Activated CD4-positive, alpha-beta memory T cell treated with anti-CD3 and anti-CD28 coated beads for 36 hours (primary cell): ENCODE data around the gene TTC7B. TPM values are rescaled to one million over a fixed set of nuclear protein-coding genes. Genes with fewer than 3 reads are reported as not detected.

Experiments used
- CTCF ChIA-PET: fragments of 350-600 bp; sonication (Branson Sonifier 250); formaldehyde crosslinking; loops from one replicate; lab custom pipeline; 2021; ENCODE audit warnings: antibody characterized with exemption, inconsistent platforms; lab: Charles Lee
- POLR2A ChIA-PET: fragments of 350-600 bp; sonication (Branson Sonifier 250); formaldehyde crosslinking; loops from one replicate; lab custom pipeline; 2021; ENCODE audit warnings: antibody characterized with exemption; lab: Charles Lee
- DNase-seq: peaks from one replicate; pipeline ENCODE4 v3.0.0-alpha.2; 2020
- H3K27ac Mint-ChIP-seq: one replicate; pipeline ENCODE4 v1.8.0; 2021; ENCODE audit warnings: mixed read lengths
- H3K27me3 Mint-ChIP-seq: one replicate; pipeline ENCODE4 v1.8.0; 2021; ENCODE audit warnings: mixed read lengths
- H3K36me3 Mint-ChIP-seq: one replicate; pipeline ENCODE4 v1.8.0; 2021; ENCODE audit warnings: mixed read lengths
- H3K4me1 Mint-ChIP-seq: one replicate; pipeline ENCODE4 v1.8.0; 2021; ENCODE audit warnings: low read depth, mixed read lengths
- H3K4me3 Mint-ChIP-seq: one replicate; pipeline ENCODE4 v1.8.0; 2021; ENCODE audit warnings: mild to moderate bottlenecking, mixed read lengths
- H3K9me3 Mint-ChIP-seq: one replicate; pipeline ENCODE4 v1.8.0; 2021; ENCODE audit warnings: mixed read lengths
- intact Hi-C: fragments of 100-400 bp; cut with micrococcal nuclease; formaldehyde crosslinking; loops from one replicate; pipeline ENCODE4 v1.15.1; 2023
- total RNA-seq, 2 experiments: library from RNA; stranded (reverse); gene quantifications; one replicate each; pipeline ENCODE4 v1.2.3, GENCODE V29; 2021

TTC7B gene
- total RNA-seq, 2 experiments from 2014 or later: 9.3 to 12.4 TPM

- Mint-ChIP-seq H3K4me3 (no peak overlapping the region), H3K27ac (no peak overlapping the region), H3K9me3 (no peaks in the 10 kb centered on the region), H3K36me3 (no peaks in the 10 kb centered on the region), H3K4me1 (peaks cover 11% of the 10 kb centered on the region), H3K27me3 (peaks cover 2% of the 10 kb centered on the region)
- intact Hi-C loops: no loop called here
- ChIA-PET CTCF (no interaction called here), POLR2A (no interaction called here)
- no peak for DNase-seq
Measured at GRCh38 chr14:90659156-90659555, 157.1 kb downstream of the TTC7B start.

GRCh38 chr14:90658541-90658967 is 157.7 kb downstream of the TTC7B start:
- DNase-seq: peak; percentile 41
- no peak overlapping the region for H3K4me3 Mint-ChIP-seq
- CTCF ChIA-PET: no interaction called here
- intact Hi-C loops: no loop called here
- H3K36me3 Mint-ChIP-seq: no peaks in the 10 kb centered on the region
- H3K27me3 Mint-ChIP-seq: peaks cover 2% of the 10 kb centered on the region
- POLR2A ChIA-PET: no interaction called here
- peaks cover 11% of the 10 kb centered on the region for H3K4me1 Mint-ChIP-seq
- no peak overlapping the region for H3K27ac Mint-ChIP-seq
- no peaks in the 10 kb centered on the region for H3K9me3 Mint-ChIP-seq

- CTCF ChIA-PET: no interaction called here
- Mint-ChIP-seq H3K9me3 (no peaks in the 10 kb centered on the region), H3K4me1 (peaks cover 11% of the 10 kb centered on the region), H3K36me3 (no peaks in the 10 kb centered on the region), H3K27me3 (peaks cover 2% of the 10 kb centered on the region), H3K4me3 (no peak overlapping the region), H3K27ac (no peak overlapping the region)
- intact Hi-C loops: no loop called here
- DNase-seq: no peak
- POLR2A ChIA-PET: interaction anchor here (0.7 kb wide), 1 partner anchor 851 kb away, joined by 3 read pairs; no protein-coding TSS in a partner anchor
Measured at GRCh38 chr14:90656973-90657372, 159.3 kb downstream of the TTC7B start.

- intact Hi-C loops: no loop called here
- DNase-seq: no peak
- CTCF ChIA-PET: no interaction called here
- H3K4me1 Mint-ChIP-seq: peaks cover 11% of the 10 kb centered on the region
- H3K27ac Mint-ChIP-seq: no peak overlapping the region
- peaks cover 2% of the 10 kb centered on the region for H3K27me3 Mint-ChIP-seq
- H3K9me3 Mint-ChIP-seq: no peaks in the 10 kb centered on the region
- H3K36me3 Mint-ChIP-seq: no peaks in the 10 kb centered on the region
- POLR2A ChIA-PET: no interaction called here
- no peak overlapping the region for H3K4me3 Mint-ChIP-seq
Measured at GRCh38 chr14:90655829-90656228, 160.4 kb downstream of the TTC7B start.

- Mint-ChIP-seq H3K9me3 (no peaks in the 10 kb centered on the region), H3K36me3 (no peaks in the 10 kb centered on the region), H3K4me1 (peaks cover 11% of the 10 kb centered on the region), H3K27me3 (peaks cover 2% of the 10 kb centered on the region), H3K27ac (no peak overlapping the region), H3K4me3 (no peak overlapping the region)
- no peak for DNase-seq
- POLR2A ChIA-PET: no interaction called here
- intact Hi-C loops: no loop called here
- CTCF ChIA-PET: interaction anchor here (0.6 kb wide), 1 partner anchor 84 kb away, joined by 3 read pairs; no protein-coding TSS in a partner anchor
Measured at GRCh38 chr14:90654831-90655276, 161.4 kb downstream of the TTC7B start.

GRCh38 chr14:90652626-90653025 is 163.6 kb downstream of the TTC7B start:
- no peaks in the 10 kb centered on the region for H3K9me3 Mint-ChIP-seq

GRCh38 chr14:90651976-90652560 is 164.2 kb downstream of the TTC7B start:
- Mint-ChIP-seq H3K36me3 (no peaks in the 10 kb centered on the region), H3K27me3 (peaks cover 2% of the 10 kb centered on the region), H3K9me3 (no peaks in the 10 kb centered on the region), H3K4me3 (no peak overlapping the region), H3K27ac (no peak overlapping the region), H3K4me1 (no peaks in the 10 kb centered on the region)
- DNase-seq: no peak
- ChIA-PET CTCF (no interaction called here), POLR2A (no interaction called here)
- intact Hi-C loops: no loop called here

More at GRCh38 chr14:90652626-90653025, 163.6 kb downstream of the TTC7B start:
- H3K36me3 Mint-ChIP-seq: no peaks in the 10 kb centered on the region
- no peak overlapping the region for H3K4me3 Mint-ChIP-seq
- CTCF ChIA-PET: no interaction called here
- POLR2A ChIA-PET: no interaction called here
- no peaks in the 10 kb centered on the region for H3K4me1 Mint-ChIP-seq
- peaks cover 2% of the 10 kb centered on the region for H3K27me3 Mint-ChIP-seq
- no peak overlapping the region for H3K27ac Mint-ChIP-seq
- intact Hi-C loops: no loop called here
- no peak for DNase-seq

- ChIA-PET CTCF (no interaction called here), POLR2A (no interaction called here)
- no peak for DNase-seq
- Mint-ChIP-seq H3K4me3 (no peak overlapping the region), H3K27ac (no peak overlapping the region), H3K9me3 (no peaks in the 10 kb centered on the region), H3K4me1 (no peaks in the 10 kb centered on the region), H3K36me3 (no peaks in the 10 kb centered on the region), H3K27me3 (peaks cover 2% of the 10 kb centered on the region)
- intact Hi-C loops: no loop called here
Measured at GRCh38 chr14:90651271-90651804, 164.9 kb downstream of the TTC7B start.

- DNase-seq: no peak
- Mint-ChIP-seq H3K4me1 (no peaks in the 10 kb centered on the region), H3K27me3 (no peaks in the 10 kb centered on the region), H3K36me3 (no peaks in the 10 kb centered on the region), H3K27ac (no peak overlapping the region), H3K4me3 (no peak overlapping the region), H3K9me3 (no peaks in the 10 kb centered on the region)
- ChIA-PET POLR2A (interaction anchor here (0.6 kb wide), 1 partner anchor 274 kb away, joined by 3 read pairs; no protein-coding TSS in a partner anchor), CTCF (no interaction called here)
- intact Hi-C loops: no loop called here
Measured at GRCh38 chr14:90649557-90650135, 166.6 kb downstream of the TTC7B start.

GRCh38 chr14:90649083-90649482 is 167.1 kb downstream of the TTC7B start:
- Mint-ChIP-seq H3K27ac (no peak overlapping the region), H3K27me3 (no peaks in the 10 kb centered on the region), H3K9me3 (no peaks in the 10 kb centered on the region), H3K4me3 (no peak overlapping the region), H3K4me1 (no peaks in the 10 kb centered on the region), H3K36me3 (no peaks in the 10 kb centered on the region)
- CTCF ChIA-PET: no interaction called here
- POLR2A ChIA-PET: no interaction called here
- DNase-seq: no peak
- intact Hi-C loops: no loop called here

- H3K27me3 Mint-ChIP-seq: no peaks in the 10 kb centered on the region
- H3K4me1 Mint-ChIP-seq: no peaks in the 10 kb centered on the region
- H3K36me3 Mint-ChIP-seq: no peaks in the 10 kb centered on the region
- no peak overlapping the region for H3K4me3 Mint-ChIP-seq
- no peak for DNase-seq
- ChIA-PET CTCF (interaction anchor here (1.1 kb wide), 1 partner anchor 49 kb away, joined by 5 read pairs; no protein-coding TSS in a partner anchor), POLR2A (no interaction called here)
- intact Hi-C loops: no loop called here
- H3K27ac Mint-ChIP-seq: no peak overlapping the region
- H3K9me3 Mint-ChIP-seq: no peaks in the 10 kb centered on the region
Measured at GRCh38 chr14:90648421-90648820, 167.8 kb downstream of the TTC7B start.

GRCh38 chr14:90647473-90648005 is 168.7 kb downstream of the TTC7B start:
- no peaks in the 10 kb centered on the region for H3K27me3 Mint-ChIP-seq
- H3K27ac Mint-ChIP-seq: no peak overlapping the region
- ChIA-PET CTCF (interaction anchor here (1.1 kb wide), 1 partner anchor 50 kb away, joined by 5 read pairs; no protein-coding TSS in a partner anchor), POLR2A (no interaction called here)
- intact Hi-C loops: no loop called here
- no peaks in the 10 kb centered on the region for H3K9me3 Mint-ChIP-seq
- no peak for DNase-seq
- H3K4me1 Mint-ChIP-seq: no peaks in the 10 kb centered on the region
- no peaks in the 10 kb centered on the region for H3K36me3 Mint-ChIP-seq
- no peak overlapping the region for H3K4me3 Mint-ChIP-seq
